Measurements from ENCODE around the gene IGLL1. TPM values are rescaled to one million over a fixed set of nuclear protein-coding genes. Genes with fewer than 3 reads are reported as not detected.

Gene IGLL1
- not detected for total RNA-seq

GRCh38 chr22:23579870-23580575, at the start of gene IGLL1:
TSS of gene IGLL1 (minus strand) at chr22:23580290. CDS start at chr22:23580190, 100 bp downstream.

Small RNAs within 50 kb of the gene (small RNA-seq; reads per million reads assigned to genes)
- 0 reads per million in 2 donors for gene AP000346.3

Other genes starting within 250 kb of the IGLL1 start
- gene DRICH1, start 52.0 kb upstream of the IGLL1 start, total RNA-seq = not detected
- under 1 TPM in 1 of 2 donors, not detected in 1; under 0.01 TPM for gene RGL4, start 110.7 kb upstream of the IGLL1 start, total RNA-seq
- gene ZNF70, start 170.8 kb upstream of the IGLL1 start, total RNA-seq = 1 to 10 TPM; 3.8 to 4.0 TPM
- gene VPREB3, start 174.1 kb upstream of the IGLL1 start, total RNA-seq = not detected
- gene C22orf15, start 182.7 kb upstream of the IGLL1 start, total RNA-seq = under 1 TPM in 1 of 2 donors, not detected in 1; 0.69 TPM
- gene CHCHD10, start 187.7 kb upstream of the IGLL1 start, total RNA-seq = 10 to 100 TPM in 1 of 2 donors, 1 to 10 TPM in 1; 2.8 to 12.0 TPM
- 1 to 10 TPM in 1 of 2 donors, under 1 TPM in 1; 1.00 to 2.8 TPM for gene MMP11, start 192.6 kb upstream of the IGLL1 start, total RNA-seq
- gene SMARCB1, start 206.7 kb upstream of the IGLL1 start, total RNA-seq = 10 to 100 TPM; 44.0 to 52.3 TPM